SU-DHL-6 (cell line): ENCODE data around the gene DLX6.

Source experiments
- H2AFZ ChIP-seq: fragments of 200-600 bp; sonication (generic); 2 replicates; pipeline ENCODE4 v1.6.1; 2014; ENCODE audit warnings: low read depth, mild to moderate bottlenecking, moderate library complexity, mixed read lengths, antibody characterized with exemption, low read length; ENCODE audit not compliant: severe bottlenecking
- H3F3A ChIP-seq: fragments of 200-600 bp; shearing (Covaris generic); 2 replicates; pipeline ENCODE4 v1.6.0; 2016; ENCODE audit warnings: antibody characterized with exemption, mild to moderate bottlenecking; ENCODE audit not compliant: insufficient read depth
- H3K27ac ChIP-seq: fragments of 200-600 bp; sonication (generic); 2 replicates; pipeline ENCODE4 v1.5.1; 2016; ENCODE audit warnings: low read depth, mild to moderate bottlenecking, low read length, moderate library complexity, mixed read lengths
- H3K27me3 ChIP-seq: fragments of 200-600 bp; sonication (generic), shearing (Covaris generic); 2 replicates; pipeline ENCODE4 v1.6.0; 2014; ENCODE audit warnings: mild to moderate bottlenecking, low read length
- H3K36me3 ChIP-seq: fragments of 200-600 bp; sonication (generic); 2 replicates; pipeline ENCODE4 v1.6.1; 2014; ENCODE audit warnings: mild to moderate bottlenecking, low read length, mixed read lengths
- H3K4me2 ChIP-seq: fragments of 300-600, 200-600 bp; shearing (Covaris generic), sonication (generic); 2 replicates; pipeline ENCODE4 v1.6.0; 2014; ENCODE audit warnings: low read length, low read depth, mild to moderate bottlenecking; ENCODE audit not compliant: poor library complexity, severe bottlenecking
- H3K4me3 ChIP-seq: fragments of 200-600 bp; sonication (generic); 2 replicates; pipeline ENCODE4 v1.5.1; 2014; ENCODE audit warnings: antibody characterized with exemption, low read length, mild to moderate bottlenecking, mixed read lengths; ENCODE audit not compliant: insufficient read depth, poor library complexity, severe bottlenecking
- H3K79me2 ChIP-seq: fragments of 200-600 bp; sonication (generic); 2 replicates; pipeline ENCODE4 v1.6.1; 2014; ENCODE audit warnings: mild to moderate bottlenecking, low read length, moderate library complexity; ENCODE audit not compliant: insufficient read depth
- H3K9ac ChIP-seq: fragments of 200-600 bp; sonication (generic); 2 replicates; pipeline ENCODE4 v1.7.0; 2014; ENCODE audit warnings: mild to moderate bottlenecking, low read length
- H3K9me2 ChIP-seq: fragments of 200-600 bp; sonication (generic); replicated peaks from 2 replicates; pipeline ENCODE4 v1.6.1; 2014; ENCODE audit warnings: low read length; ENCODE audit not compliant: insufficient read depth
- H3K9me3 ChIP-seq: fragments of 200-600 bp; sonication (generic); 2 replicates; pipeline ENCODE4 v1.6.1; 2014; ENCODE audit warnings: low read length, mixed read lengths; ENCODE audit not compliant: insufficient read depth
- H4K20me1 ChIP-seq: fragments of 200-600 bp; sonication (generic); 2 replicates; pipeline ENCODE4 v1.6.1; 2014; ENCODE audit warnings: low read depth, mild to moderate bottlenecking, antibody characterized with exemption, low read length, moderate library complexity, mixed read lengths
- CTCF ChIP-seq: fragments of 200-600 bp; sonication (generic); IDR thresholded peaks from one replicate; pipeline ENCODE4 v1.5.1; 2017; ENCODE audit warnings: antibody characterized with exemption, mild to moderate bottlenecking, low read length, moderate library complexity; ENCODE audit not compliant: insufficient read depth, poor library complexity, severe bottlenecking
- EZH2phosphoT487 ChIP-seq: fragments of 200-600 bp; sonication (generic), shearing (Covaris generic); conservative IDR thresholded peaks from 2 replicates; pipeline ENCODE4 v1.6.1; 2018; ENCODE audit warnings: mild to moderate bottlenecking, antibody characterized with exemption, low read length, moderate library complexity, mixed read lengths

Gene DLX6

DNA sequence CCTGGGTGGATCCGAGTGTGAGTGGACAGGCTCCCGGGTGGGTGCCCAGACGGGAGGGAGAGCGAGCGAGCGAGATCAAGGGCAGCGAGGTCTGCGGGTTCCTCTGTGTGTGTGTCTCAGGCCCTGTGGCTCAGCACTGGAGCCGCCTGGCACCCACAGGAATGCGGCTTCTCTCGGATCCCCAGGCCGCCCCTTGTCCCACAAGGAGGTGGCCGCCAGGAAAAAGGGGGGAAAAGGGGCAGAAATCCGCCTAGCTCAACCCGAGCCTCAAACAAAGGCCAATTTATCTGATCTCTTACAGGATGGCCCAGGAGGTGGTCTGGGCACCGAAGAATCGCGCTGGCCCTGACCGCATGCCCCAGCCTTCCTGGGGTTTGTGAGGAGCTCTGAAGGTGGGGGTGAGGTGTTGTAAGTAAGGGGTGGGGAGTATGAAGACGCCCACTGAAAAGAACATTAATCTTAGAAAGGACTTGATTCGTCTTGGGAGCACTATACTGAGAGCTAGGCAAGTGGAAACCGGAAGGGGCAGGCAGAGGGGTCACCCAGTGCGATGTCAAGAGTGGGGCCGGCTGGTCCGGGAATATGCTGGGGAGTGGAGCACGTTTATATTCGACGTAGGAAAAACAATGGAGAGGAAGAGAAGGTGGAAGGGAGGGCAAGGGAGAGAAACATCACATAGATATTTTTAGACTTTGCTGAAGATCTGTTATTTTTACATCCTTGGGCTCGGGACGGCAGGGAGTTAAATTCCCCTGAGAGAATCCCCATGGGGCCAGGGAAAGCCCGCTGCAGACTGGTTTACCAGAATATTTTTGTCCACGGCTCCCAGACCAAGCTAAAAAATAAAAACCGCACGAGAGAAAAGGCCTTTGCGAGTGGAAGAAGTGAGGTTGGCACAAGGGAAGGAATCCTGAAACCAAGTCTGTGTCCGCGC, 12.1 kb downstream of the DLX6 start:
- no peaks in the 10 kb centered on the region for H3K79me2 ChIP-seq
- no peak overlapping the region for H3K27ac ChIP-seq
- H3K27me3 ChIP-seq, result no peaks in the 10 kb centered on the region
- no peak overlapping the region for H3K4me2 ChIP-seq
- H3K4me3 ChIP-seq, result no peak overlapping the region
- no peaks in the 10 kb centered on the region for H3K9me3 ChIP-seq
- no peak overlapping the region for H2AFZ ChIP-seq
- H3F3A ChIP-seq, result no peaks in the 10 kb centered on the region
- no peak overlapping the region for H3K9ac ChIP-seq
- no peak for TF ChIP-seq CTCF
- TF ChIP-seq EZH2phosphoT487, result no peak
- H3K36me3 ChIP-seq, result no peaks in the 10 kb centered on the region
- no peaks in the 10 kb centered on the region for H3K9me2 ChIP-seq
- 0 out of 2 replicates have a peak, but pooled peaks cover 4% of the 10 kb centered on the region for H4K20me1 ChIP-seq

- H3K27me3 ChIP-seq, result no peaks in the 10 kb centered on the region
- H4K20me1 ChIP-seq, result 0 out of 2 replicates have a peak, but pooled peaks cover 4% of the 10 kb centered on the region
- no peak overlapping the region for H2AFZ ChIP-seq
- no peaks in the 10 kb centered on the region for H3K9me2 ChIP-seq
- no peaks in the 10 kb centered on the region for H3K9me3 ChIP-seq
- no peak overlapping the region for H3K4me2 ChIP-seq
- no peaks in the 10 kb centered on the region for H3K36me3 ChIP-seq
- TF ChIP-seq CTCF, result no peak
- no peak for TF ChIP-seq EZH2phosphoT487
- H3K79me2 ChIP-seq, result no peaks in the 10 kb centered on the region
- no peak overlapping the region for H3K4me3 ChIP-seq
- no peak overlapping the region for H3K9ac ChIP-seq
- H3K27ac ChIP-seq, result no peak overlapping the region
- H3F3A ChIP-seq, result no peaks in the 10 kb centered on the region
These were observed 12.8 kb downstream of the DLX6 start for GRCh38 chr7:97018126-97018601.

DNA sequence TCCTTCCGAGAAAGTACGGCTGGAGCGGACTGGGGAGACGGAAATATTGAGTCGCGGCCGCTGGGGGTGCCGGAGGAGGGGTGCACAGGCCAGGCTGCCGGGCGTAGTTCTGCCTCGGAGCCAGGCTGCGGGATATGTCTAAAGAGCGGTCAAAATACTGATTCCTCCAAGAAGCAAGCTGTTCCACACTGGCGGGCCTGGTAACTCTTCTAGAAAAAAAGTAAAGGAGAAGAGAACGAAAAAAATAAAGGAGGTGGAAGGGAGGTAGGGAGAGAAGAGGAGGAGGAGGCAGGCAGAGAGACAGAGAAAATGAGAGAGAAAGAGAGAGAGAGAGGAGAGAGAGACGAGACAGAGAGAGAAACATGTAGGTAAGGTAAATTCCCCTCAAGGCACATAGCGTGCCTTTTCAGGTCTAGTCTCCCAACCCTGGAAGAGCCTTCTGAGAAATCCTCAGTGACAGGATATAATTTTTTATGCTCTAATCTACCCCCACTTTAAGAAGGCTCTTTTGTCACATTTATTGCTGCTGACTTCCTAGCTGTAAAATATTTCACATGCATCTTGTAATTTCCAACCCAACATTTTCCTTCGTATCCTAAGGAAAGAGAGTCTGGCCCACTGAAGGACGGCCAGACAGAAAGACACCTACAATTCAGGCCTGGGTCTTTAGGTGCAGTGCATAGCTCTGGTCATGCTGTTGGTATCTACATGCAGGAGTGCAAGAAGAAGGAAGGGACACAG, 13.6 kb downstream of the DLX6 start:
- Histone ChIP-seq H3K27ac (no peak overlapping the region), H3K36me3 (no peaks in the 10 kb centered on the region), H3K4me2 (no peak overlapping the region), H3K9ac (no peak overlapping the region), H3K9me3 (no peaks in the 10 kb centered on the region), H3K27me3 (no peaks in the 10 kb centered on the region), H3K79me2 (no peaks in the 10 kb centered on the region), H3K4me3 (no peak overlapping the region), H3F3A (no peaks in the 10 kb centered on the region), H2AFZ (no peak overlapping the region), H3K9me2 (no peaks in the 10 kb centered on the region), H4K20me1 (0 out of 2 replicates have a peak, but pooled peaks cover 4% of the 10 kb centered on the region)
- TF ChIP-seq EZH2phosphoT487, result no peak
- TF ChIP-seq CTCF, result no peak
